Measurements from ENCODE around the gene SRP68. TPM values are rescaled to one million over a fixed set of nuclear protein-coding genes. Genes with fewer than 3 reads are reported as not detected.

The SRP68 gene
- total RNA-seq, 2 experiments from 2014 or later: 106 to 108 TPM

- ChIA-PET POLR2A (no interaction called here), CTCF (interaction anchor here (1.0 kb wide), 1 partner anchor 9 kb away, joined by 3 read pairs; the partner anchor contains the start of gene CDK3)
- Histone ChIP-seq H3K4me1 (ENCODE audit: insufficient read depth, low read length) (peaks cover 2% of the 10 kb centered on the region), H3K9me3 (ENCODE audit: control insufficient read depth in 1 of 2, insufficient read depth in 1 of 2, low read length in 2 of 2) (no peaks in the 10 kb centered on the region), H3K27ac (ENCODE audit: low read depth in 1 of 2, low read length in 2 of 2) (no peak overlapping the region), H3K27me3 (ENCODE audit: control insufficient read depth in 1 of 2, insufficient read depth in 2 of 2, low read length in 2 of 2) (no peaks in the 10 kb centered on the region), H3K4me3 (ENCODE audit: low read length) (no peak overlapping the region), H3K36me3 (ENCODE audit: insufficient read depth, low read length) (no peaks in the 10 kb centered on the region)
- no peak for TF ChIP-seq CTCF (IDR thresholded peaks at IDR 0.05)
- Mint-ChIP-seq H3K4me3 (no peak overlapping the region), H3K27me3 (no peaks in the 10 kb centered on the region), H3K4me1 (ENCODE audit: low read depth) (no peaks in the 10 kb centered on the region), H3K9me3 (no peaks in the 10 kb centered on the region), H3K36me3 (ENCODE audit: low read depth) (peaks cover 4% of the 10 kb centered on the region), H3K27ac (no peak overlapping the region)
- DNase-seq (peak in 1 of 14 experiments; percentile 24), ATAC-seq (ENCODE audit: poor library complexity) (no peak)
- intact Hi-C loops (cut with DNase I, micrococcal nuclease): loop anchor here in 1 of 2 experiments (5.0 kb wide), 1 partner anchor 247 kb away; no protein-coding TSS in a partner anchor
Measured at GRCh38 chr17:76008630-76009425, 63.5 kb downstream of the SRP68 start.

GRCh38 chr17:76008208-76008607 lies 64.1 kb downstream of the SRP68 start:
- CTCF ChIA-PET: interaction anchor here (1.0 kb wide), 1 partner anchor 8 kb away, joined by 3 read pairs; the partner anchor contains the start of gene CDK3
- no peaks in the 10 kb centered on the region for H3K4me1 ChIP-seq (ENCODE audit: insufficient read depth, low read length)
- Mint-ChIP-seq H3K9me3 (no peaks in the 10 kb centered on the region), H3K27me3 (no peaks in the 10 kb centered on the region), H3K27ac (no peak overlapping the region), H3K36me3 (ENCODE audit: low read depth) (peaks cover 4% of the 10 kb centered on the region), H3K4me3 (no peak overlapping the region), H3K4me1 (ENCODE audit: low read depth) (no peaks in the 10 kb centered on the region)
- DNase-seq (no peak), ATAC-seq (ENCODE audit: poor library complexity) (no peak)
- H3K27me3 ChIP-seq (ENCODE audit: control insufficient read depth in 1 of 2, insufficient read depth in 2 of 2, low read length in 2 of 2): no peaks in the 10 kb centered on the region
- no peak overlapping the region for H3K4me3 ChIP-seq (ENCODE audit: low read length)
- H3K9me3 ChIP-seq (ENCODE audit: control insufficient read depth in 1 of 2, insufficient read depth in 1 of 2, low read length in 2 of 2): no peaks in the 10 kb centered on the region
- no peaks in the 10 kb centered on the region for H3K36me3 ChIP-seq (ENCODE audit: insufficient read depth, low read length)
- no peak for TF ChIP-seq CTCF (IDR thresholded peaks at IDR 0.05)
- POLR2A ChIA-PET: no interaction called here
- intact Hi-C loops (cut with DNase I, micrococcal nuclease): loop anchor here in 1 of 2 experiments (5.0 kb wide), 1 partner anchor 246 kb away; no protein-coding TSS in a partner anchor
- no peak overlapping the region for H3K27ac ChIP-seq (ENCODE audit: low read depth in 1 of 2, low read length in 2 of 2)

- H3K27me3 ChIP-seq (ENCODE audit: control insufficient read depth in 1 of 2, insufficient read depth in 2 of 2, low read length in 2 of 2): no peaks in the 10 kb centered on the region
Measured at GRCh38 chr17:76007850-76008165, 64.5 kb downstream of the SRP68 start.

More at GRCh38 chr17:76007850-76008165, 64.5 kb downstream of the SRP68 start:
- DNase-seq (peak in 1 of 14 experiments; percentile 22), ATAC-seq (ENCODE audit: poor library complexity) (no peak)
- intact Hi-C loops (cut with DNase I, micrococcal nuclease): loop anchor here in 1 of 2 experiments (5.0 kb wide), 1 partner anchor 246 kb away; no protein-coding TSS in a partner anchor
- Mint-ChIP-seq H3K4me3 (no peak overlapping the region), H3K9me3 (no peaks in the 10 kb centered on the region), H3K4me1 (ENCODE audit: low read depth) (no peaks in the 10 kb centered on the region), H3K36me3 (ENCODE audit: low read depth) (peaks cover 4% of the 10 kb centered on the region), H3K27me3 (no peaks in the 10 kb centered on the region), H3K27ac (no peak overlapping the region)
- ChIA-PET CTCF (no interaction called here), POLR2A (no interaction called here)
- Histone ChIP-seq H3K36me3 (ENCODE audit: insufficient read depth, low read length) (no peaks in the 10 kb centered on the region), H3K27ac (ENCODE audit: low read depth in 1 of 2, low read length in 2 of 2) (no peak overlapping the region), H3K9me3 (ENCODE audit: control insufficient read depth in 1 of 2, insufficient read depth in 1 of 2, low read length in 2 of 2) (no peaks in the 10 kb centered on the region), H3K4me3 (ENCODE audit: low read length) (no peak overlapping the region), H3K4me1 (ENCODE audit: insufficient read depth, low read length) (no peaks in the 10 kb centered on the region)
- TF ChIP-seq CTCF (IDR thresholded peaks at IDR 0.05): no peak
